SHP77 treated with DMSO at 0.1 percent for 48 hours (cell line): ENCODE data around the gene CDKN2A.

Experiments used
- DNase-seq: peaks from one replicate; lab custom pipeline; 2025; lab: John Stamatoyannopoulos, UW

The CDKN2A gene

DNA sequence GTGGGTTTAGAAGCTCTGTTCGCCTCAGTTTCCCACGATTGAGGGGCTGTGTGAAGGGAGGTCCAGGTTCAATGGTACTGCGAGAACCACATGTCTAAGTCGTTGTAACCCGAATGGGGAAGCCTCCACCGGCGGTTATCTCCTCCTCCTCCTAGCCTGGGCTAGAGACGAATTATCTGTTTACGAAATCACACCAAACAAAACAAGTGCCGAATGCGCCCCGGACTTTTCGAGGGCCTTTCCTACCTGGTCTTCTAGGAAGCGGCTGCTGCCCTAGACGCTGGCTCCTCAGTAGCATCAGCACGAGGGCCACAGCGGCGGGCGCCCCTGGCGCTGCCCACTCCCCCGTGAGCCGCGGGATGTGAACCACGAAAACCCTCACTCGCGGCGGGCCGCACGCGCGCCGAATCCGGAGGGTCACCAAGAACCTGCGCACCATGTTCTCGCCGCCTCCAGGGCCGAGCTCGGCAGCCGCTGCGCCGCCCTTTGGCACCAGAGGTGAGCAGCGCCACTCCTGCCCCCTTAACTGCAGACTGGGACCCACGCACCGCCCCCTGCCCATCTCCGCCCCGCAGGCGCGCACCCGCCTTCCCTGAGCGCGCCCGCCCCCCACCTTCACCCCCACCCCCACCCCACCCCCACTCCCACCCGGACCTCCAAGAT is at the start of gene CDKN2A:
Gene CDKN2A, minus strand, starts transcription at position 500 of the 663 bp plus-strand sequence.
- DNase-seq, result peak; percentile 61

DNA sequence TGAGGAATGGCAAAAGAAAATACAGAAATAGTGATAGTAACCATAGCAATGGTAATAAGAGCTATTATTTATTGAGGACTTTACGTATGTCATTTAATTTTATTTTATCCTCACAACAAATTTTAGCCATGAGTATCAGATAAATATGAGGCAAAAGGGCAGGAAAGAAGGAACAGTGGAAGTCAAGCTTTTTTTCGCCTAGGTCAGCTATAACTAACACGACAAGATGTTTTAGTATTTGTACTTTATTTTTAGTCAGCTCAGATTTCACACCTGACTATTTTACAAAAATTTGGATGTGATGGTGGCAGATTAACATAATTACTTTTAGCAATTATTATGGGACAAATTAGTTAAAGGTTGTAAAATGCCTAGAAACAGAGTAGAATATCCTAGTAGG is 49.7 kb upstream of the CDKN2A start:
- no peak for DNase-seq

DNA sequence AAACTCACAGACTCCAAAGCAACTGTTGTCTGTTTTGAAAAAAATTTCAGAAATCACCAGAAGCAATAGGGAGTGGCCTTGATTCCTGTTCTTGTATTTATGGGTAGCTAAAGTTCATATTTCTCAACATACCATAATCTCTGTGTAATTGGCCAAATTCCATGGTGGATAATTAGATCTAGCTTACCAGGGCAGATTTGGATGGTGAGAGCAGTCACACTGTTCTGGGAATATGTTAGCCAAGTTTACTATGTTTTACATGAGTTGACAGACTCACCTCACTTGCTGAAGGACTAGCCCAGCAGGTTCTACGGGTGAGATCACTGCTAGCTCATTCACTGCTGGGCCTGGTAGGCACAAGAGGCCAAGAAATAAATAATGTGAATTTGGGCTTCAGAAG is 47.6 kb upstream of the CDKN2A start:
- DNase-seq, result no peak

DNA sequence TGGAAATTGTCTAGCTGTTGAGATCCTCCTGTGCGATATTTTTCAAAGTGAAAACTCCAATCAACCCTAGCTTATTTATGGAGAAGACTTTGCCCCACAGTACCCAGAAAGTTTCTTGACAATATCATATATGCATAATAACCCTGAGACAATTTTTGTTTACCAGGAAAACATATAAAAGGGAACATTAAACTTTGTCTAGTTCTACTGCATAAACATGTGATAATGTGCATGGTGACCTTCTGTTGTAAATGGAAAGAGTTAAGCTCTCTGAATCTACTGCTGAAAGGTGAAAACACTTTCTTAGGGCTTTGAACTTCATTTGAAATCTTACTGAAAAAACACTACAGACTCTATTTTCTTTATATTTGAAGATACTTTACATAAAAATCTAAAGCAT is 47.2 kb upstream of the CDKN2A start:
- DNase-seq, result no peak

DNA sequence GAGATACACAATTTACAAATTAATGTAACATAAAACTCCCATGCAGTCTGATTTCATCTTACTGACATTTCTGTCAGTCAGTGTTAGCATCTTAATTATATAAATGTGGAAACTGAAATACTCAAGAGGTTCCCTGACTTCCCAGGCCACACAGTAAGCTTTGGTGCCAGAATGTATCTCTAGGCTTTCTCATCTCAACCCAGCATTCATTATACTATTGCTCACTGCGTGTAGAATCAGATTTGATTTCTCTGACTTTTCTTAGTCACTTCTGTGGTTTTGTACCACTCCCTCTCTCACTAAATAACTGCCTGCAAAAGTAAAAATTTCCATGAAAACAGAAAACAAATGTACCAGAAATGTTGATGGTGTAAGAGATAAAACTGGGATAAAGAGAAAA is 46.6 kb upstream of the CDKN2A start:
- DNase-seq, result no peak

DNA sequence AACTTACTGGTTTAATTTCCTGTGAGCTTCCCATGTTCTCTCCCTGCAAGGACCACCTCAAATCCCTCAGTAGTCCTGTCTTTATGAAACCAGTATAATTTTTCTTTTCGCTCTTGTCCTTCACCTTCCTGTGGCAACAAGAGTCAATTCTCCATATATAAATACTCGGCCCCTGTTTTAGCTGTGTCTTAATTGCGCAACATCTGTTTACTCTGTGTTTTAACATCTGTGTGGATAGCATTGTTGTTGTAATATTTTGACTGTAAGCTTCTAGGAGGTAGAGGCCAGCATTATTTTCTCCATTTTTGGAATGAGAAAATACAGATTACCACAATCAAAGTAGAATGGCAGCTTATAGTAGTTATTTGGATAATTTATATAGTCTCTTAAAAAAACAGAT is 45.1 kb upstream of the CDKN2A start:
- no peak for DNase-seq

DNA sequence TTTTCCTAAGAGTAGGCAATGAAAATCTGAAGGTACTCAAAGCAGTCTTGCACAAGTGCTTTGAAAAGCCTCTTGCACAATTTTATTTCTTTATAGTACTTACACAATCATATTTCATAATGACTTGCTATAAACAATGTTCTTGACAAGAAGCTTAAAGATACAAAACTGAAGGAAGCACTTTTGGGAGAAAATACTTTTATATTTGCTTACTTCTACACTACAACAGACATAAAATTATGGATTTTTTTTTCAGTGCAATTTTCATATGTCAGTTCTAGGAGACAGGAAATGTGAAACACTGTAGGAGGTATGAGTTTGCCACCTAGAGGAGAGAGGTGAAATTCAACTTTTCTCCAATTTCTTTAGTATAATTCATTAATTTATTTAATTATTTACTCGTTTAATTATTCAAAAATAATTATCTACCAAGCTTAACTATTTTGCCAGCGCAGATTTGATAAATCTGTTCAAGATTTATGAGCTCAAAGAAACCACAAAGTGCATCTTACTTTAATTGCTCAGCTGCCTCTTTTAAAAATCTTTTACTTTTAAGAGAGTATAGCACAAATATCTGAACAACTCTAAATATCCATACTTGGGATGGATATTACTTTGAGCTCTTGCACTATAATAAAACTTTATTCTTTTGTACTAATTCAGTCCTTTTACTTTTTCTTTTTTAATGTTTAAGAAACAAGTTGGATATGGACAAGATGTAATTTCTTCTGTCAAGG is 43.9 kb upstream of the CDKN2A start:
- DNase-seq, result no peak

DNA sequence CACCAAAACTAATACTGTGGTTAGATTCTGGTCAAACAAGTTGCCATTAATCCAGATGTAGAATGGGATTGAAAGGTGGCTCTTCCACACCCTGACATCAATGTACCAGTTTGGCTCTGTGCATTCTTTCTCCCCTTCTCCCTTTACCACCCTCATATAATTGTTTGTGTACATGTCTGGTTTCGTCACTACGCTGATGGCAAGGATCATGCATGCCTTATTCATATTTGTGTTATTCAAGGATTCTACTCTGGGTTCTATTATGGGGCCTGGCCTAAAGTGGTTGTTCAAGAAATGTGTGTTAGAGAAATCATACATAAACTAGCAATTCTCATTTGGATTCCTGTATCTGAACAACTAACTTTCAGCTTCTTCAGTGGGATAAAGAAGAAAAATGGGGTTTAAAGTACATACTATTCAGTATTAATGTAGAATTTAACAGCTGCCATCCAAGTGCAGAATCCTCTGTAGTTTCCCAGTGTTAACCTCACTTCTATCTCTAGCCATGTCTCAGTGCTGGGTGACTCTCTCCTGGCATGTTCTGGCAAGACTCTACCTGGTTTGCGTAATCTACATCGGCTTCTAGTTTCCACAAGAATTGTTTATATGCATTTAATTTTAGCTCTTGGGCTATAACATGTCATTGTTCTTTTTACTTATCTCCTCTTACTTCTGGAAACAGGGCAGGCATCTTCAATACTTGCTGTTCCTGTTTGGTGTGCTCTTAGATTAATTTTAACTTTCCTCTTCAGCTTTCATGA is 42.9 kb upstream of the CDKN2A start:
- no peak for DNase-seq

DNA sequence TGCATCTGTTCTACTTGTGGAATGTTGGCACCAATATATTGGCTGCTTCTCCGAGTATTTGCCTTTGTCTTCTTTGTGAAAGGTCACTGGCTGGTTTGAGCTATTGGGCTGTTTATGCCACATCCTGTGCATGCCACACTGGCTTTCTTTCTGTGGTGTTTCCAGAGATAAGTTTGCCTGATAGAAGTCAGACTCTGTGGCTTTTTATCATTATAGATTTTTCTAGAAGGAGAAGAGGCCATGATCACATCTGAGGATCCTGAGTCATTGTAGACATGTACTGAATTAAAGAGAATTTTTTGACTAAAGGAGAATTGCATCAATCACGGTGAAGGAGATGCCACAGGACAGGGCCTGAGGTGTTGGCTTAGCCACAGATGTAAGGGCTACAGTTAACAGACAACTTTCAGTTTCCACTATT is 41.4 kb upstream of the CDKN2A start:
- DNase-seq, result no peak

DNA sequence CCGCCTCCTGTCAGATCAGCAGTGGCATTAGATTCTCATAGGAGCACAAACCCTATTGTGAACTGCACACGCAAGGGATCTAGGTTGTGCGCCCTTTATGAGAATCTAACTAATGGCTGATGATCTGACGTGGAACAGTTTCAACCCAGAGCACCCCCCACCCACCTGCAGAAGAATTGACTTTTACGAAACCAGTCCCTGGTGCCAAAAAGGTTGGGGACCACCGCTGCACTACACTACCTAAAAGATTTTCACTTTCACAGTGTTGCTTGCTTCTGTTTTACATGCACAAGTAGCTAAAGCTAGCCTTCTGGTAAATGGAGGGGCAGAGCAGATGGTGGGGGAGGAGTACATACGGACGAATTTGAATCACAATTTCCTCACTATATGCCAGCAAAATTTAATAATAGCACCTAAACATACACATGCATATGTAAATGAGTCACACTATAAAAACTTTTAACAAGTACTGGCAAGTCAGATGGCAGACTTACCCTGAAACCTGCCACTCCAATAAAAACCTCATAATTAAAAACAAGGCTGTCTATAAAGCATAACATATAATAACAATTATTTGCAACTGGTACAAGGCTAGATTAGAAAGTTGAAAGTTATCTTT is 38.9 kb upstream of the CDKN2A start:
- no peak for DNase-seq

DNA sequence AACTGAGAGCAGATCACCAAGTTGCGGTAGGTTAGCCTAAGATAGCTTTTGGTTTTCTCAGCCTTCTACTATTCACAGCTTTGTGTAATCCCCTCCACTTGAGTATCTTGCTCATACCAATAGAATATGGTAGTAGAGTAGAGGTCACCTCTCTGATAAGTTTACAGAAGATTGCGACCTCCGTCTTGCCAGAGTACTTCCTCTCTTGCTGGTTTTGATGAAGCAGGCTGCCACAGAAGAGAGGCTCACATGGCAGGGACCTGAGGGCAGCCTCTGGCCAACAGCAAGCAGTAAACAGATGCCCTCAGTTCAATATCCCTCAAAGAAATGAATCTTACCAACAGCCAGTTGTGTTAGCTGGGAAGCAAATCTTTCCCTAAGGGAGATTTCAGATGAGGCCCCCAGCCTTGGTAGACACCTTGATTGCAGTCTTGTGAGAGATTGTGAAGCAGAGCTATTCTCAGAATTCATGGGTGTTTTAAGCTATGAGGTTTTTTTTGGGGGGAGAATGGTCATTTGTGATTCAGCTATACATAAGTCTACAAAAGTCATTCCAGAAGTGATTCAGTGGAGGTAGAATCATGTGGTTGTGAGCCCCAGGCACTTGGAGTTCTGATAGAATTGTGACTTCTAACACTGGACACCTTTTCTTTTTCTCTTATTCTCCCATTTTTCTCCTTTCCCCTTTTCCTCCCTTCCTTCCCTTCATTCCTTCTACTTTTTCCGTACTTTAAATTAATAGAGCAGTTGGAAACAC is 37.6 kb upstream of the CDKN2A start:
- no peak for DNase-seq

DNA sequence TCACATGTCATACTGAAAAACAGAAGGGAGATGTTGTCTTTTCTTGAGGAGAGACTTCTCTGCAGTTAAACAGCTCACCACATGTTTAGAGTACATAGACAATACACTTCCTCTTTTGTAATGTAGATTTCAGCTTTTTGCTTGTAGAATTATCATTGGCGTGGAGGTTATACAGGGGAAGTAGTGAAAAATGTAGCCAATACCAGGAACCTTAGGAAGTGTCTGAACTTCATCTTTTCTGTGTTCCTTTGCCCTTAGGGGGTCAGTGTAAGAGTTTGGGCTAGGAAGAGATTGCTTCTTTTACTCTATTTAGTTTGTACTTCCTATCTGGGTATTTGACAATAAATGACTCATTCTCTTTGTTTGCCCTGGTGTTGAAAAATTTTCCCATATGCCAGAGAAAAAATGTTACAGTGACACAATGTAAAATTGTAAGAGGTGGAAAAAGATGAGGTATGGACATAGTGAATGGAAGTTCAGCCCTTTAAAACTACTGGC is 36.0 kb upstream of the CDKN2A start:
- no peak for DNase-seq

DNA sequence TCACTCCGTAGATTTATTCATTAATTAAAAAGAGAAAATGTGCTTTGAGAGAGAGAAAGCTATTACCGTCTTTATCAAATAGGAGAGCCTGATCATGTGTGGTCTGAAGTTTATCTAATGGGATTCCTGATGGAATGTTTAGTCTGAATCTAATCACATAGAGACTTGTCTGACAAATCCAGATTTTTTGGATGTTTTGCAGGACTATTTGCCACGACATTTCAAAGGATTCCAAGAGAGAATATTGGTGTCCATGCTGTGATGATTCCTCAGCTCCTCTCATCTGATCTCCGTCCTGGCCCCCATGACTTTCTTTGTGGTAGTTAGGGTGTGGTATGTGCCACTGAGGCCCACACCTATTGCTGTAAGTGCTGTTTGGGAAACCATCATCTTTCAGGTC is 35.0 kb upstream of the CDKN2A start:
- DNase-seq, result no peak

DNA sequence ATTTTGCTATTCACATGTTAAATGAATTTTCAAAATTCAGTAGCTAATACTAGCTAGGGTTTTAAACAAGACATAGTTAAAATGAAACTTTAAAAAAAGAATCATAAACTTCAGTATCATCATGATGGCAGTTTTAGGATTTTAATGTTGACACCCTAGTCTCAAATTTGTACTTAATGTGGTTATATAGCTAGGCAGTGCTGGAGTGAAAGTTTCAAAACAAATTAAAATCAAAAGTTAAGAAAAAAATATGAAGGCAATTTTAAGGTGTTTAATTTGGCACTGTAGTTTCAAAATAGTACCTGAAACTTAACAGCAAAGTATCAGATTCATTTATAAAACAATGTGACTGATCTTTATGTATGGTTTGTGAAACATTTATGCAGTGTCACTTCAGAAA is 34.2 kb upstream of the CDKN2A start:
- no peak for DNase-seq

DNA sequence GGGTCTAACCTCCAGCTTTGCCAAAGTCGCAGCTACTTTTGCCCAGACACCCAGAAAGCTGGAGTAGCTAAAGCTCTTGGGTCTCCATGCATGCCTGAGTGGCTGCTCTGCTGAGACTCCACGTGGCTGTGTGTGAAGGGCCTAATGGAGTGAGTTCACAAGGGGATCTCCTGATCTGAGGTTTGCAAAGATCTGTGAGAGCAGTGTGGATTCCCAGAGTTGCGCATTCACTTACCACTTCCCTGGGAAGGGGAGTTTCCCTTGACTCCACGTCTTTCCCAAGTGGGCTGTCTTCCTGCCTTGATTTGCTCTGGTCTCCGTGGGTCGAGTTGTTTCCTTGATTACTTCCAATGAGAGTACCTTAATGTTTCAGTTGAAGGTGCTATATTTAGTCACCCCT is 32.5 kb upstream of the CDKN2A start:
- no peak for DNase-seq

DNA sequence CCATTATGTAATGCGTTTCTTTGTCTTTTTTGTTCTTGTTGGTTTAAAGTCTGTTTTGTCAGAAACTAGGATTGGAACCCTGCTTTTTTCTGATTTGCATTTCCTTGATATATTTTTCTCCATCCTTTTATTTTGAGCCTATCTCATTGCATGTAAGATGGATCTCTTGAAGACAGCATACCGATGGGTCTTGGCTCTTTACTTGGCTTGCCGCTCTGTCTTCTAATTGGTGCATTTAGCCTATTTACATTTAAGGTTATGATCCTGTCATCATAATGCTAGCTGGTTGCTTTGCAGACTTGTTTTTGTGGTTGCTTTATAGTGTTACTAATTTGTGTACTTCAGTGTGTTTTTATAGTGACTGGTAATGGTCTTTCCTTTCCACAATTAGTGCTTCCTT is 28.2 kb upstream of the CDKN2A start:
- no peak for DNase-seq

DNA sequence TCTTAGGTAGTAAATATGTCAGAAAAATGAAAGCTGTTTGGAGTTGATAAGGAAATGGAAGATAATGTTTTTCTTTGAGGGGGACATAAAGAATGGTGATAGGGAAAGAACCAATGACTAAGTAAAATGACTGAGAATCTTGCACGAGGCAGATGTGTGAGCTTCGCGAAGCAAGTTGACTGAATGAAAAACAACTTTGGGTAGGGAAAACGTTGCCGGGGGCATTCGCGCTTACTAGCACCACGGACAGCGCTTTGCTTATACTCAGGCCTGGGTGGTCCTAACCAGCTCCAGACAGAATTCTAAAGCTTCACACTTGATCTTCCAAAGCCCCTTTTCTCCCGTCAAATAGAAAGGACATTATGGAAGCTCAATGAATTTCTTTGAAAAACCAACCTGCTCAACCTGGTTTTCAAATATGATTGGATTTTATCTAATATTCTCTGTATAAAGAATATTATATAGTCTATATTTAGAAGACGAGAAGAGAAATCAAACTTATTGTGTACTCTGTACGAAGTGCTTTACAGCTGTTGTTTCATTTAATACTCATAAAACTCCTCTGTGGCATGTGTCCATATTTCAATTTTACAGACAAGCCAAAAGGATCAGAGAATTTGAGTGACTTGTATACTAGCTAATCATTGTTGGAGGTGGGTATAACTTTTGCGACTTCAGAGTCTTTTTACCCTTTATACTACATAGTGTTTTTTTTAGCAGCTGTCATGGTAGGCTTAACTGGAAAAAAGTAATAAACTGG is 16.9 kb upstream of the CDKN2A start:
- DNase-seq, result no peak

DNA sequence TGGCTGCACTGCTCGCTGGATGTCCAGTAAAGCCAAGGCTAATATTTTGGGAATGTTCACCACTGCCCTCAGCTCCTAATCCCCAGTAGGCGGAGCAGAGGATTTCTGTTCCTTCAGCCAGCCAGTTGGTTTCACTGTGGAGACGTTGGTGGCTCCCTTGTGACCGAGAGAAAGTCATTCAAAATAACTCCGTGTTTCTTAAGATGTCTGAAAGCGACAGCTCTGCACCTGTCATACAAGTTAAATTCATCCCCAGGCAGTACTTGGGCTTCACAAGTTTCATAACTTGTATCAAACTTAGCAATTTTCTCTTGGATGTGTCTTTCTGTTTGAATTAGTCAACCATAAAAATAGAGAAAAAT is 15.3 kb upstream of the CDKN2A start:
- no peak for DNase-seq

DNA sequence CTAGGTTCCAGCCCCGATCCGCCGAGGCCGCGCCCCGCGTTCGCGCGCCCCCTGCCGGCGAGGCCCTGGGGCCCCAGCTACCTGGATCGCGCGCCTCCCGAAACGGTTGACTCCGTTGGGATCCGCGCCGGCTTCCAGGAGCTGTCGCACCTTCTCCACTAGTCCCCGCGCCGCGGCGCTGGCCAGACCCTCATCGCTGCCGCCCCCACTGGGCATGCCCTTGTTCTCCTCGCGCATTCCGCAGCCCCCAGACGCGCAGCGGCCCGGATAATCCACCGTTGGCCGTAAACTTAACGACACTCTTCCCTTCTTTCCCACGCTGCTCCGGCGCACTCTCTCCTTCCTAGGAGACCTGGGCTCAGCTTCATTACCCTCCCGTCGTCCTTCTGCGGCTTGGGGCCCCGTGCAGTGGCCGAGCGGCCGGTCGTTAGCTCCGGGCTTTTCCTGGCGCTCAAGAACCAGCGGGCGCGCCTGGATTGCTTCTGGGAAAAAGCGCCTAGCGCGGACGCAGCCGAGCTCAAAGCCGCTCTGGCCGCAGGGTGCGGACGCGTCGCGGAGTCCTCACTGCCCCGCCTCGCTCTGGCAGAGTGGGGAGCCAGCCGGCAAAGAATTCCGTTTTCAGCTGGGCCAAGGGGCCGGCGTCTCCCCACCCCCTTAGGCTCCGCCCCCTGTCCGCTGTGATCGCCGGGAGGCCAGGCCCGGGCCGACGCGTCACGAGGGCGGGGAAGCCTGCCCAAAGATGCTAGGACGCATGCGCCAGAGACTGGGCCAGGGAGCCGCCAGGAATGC is 14.7 kb upstream of the CDKN2A start, which contains the start of gene CDKN2B:
Gene CDKN2B, minus strand, starts transcription at position 589 of the 789 bp plus-strand sequence. Its CDS starts 352 bp downstream, at position 237.
- peak; percentile 31 for DNase-seq

DNA sequence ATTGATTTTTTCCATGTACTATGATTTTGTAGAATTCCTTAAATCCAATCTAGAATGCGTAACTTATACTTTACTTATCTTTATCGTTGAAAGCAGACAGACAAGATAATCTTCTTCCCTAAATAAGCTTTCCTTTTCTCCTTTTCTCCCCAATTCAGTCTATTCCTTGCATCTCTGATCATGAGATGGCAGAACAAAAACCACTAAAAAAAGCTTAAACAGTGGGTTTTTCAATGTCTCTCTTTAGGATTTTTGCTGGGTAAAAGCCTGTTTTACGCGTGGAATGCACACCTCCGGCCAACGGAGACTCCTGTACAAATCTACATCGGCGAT is 14.2 kb upstream of the CDKN2A start:
- DNase-seq, result no peak
